ENCODE results near the gene SMARCA1.

Gene SMARCA1

DNA sequence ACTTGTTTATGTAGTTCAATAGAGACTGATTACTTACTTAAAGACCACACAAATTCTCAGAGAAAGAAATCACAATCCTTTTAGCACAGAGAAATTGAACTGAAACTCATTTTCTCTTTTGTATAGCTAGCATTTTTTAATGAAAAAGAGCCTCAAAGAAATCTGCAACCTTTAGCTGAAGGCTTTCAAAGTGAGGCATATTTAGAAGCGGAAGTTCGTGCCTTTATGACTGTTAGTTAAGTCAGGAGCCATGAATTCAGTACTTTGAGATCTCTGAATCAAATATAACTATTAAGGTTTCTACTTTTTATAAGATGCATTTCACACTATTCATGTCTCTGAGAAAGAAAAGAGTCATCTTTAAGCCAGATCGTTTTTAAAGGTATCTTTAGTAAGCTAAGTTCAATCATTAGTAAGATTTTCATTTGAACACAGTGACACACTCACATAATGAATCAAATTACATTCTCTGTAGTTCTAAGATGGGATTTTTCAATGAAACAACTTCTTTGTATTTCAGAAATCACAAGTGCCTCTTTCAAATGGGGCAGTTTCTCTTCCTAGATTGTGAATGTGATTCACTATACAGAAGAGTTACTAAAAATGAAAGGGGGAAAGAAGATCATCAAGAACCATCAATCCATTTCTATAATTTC is 61.4 kb downstream of the SMARCA1 start:
- DNase-seq (ENCODE audit: low read depth), result no peak

DNA sequence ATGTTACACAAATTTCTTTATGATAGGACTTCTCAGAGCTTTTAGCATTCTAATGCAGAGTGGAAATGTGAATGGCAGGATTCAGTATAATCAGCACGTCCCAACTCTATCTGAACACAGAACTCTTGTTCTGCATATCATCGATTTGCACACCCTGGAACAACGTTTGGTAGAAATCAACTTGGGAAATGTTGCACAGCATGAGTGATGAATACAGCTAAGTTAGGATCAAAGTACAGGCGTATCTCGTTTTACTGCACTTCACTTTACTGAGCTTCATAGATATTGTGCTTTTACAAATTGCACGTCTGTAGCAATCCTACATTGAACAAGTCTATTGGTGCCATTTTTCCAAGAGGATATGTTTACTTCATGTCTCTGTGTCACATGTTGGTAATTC is 70.8 kb downstream of the SMARCA1 start:
- DNase-seq (ENCODE audit: low read depth), result no peak

DNA sequence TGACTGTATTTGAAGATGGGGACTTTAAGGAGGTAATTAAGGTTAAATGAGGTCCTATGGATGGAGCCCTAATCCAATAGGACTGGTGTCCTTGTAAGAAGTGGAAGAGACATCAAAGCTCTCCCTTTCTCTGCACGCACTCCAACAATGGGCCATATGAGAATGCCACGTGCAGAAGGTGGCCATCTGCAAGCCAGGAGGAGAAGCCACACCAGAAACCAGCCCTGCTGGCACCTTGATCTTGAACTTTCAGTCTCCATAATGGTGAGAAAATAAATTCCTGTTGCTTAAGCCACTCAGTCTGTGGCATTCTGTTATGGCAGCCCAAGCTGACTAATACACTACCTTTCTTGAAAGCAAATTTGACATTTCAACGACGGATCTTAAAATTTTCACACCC is 73.2 kb downstream of the SMARCA1 start:
- no peak for DNase-seq (ENCODE audit: low read depth)

DNA sequence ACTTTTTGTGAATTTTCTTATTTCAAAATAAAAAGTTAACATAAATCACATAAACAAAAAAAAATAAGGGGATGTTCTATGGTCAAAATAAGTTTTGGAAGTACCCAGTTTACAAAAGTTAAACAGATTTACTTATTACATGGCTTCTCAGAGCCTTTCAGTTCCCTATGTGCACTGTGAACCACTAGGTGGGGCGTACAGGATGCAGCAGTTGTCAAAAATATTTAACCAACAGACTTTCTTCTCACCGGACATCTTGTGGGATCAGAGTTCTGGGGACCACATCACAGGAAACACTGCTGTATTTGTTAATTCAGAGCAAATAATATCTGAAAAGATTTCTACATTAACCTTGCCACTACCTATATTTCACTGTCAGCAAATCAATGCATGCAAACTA is 74.1 kb downstream of the SMARCA1 start:
- DNase-seq (ENCODE audit: low read depth), result no peak

DNA sequence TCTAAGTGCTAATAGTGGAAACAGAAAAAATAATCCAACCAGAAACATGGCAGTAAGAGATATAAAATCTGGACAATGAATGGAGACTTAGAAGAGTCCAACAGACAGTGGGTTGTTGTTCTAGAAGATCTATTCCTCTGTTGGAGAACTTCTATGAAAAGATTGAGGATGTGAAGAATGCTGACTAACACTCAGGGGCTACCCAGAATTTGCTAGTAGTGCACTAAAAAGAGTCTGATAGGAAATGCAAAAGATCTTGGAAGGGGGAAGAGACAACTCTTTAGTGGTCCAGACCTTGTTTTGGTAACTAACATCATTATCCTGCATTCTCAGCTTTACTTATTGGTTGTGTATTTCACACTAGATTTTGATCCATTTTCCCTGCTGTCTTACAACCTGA is 77.9 kb downstream of the SMARCA1 start:
- DNase-seq (ENCODE audit: low read depth), result no peak

DNA sequence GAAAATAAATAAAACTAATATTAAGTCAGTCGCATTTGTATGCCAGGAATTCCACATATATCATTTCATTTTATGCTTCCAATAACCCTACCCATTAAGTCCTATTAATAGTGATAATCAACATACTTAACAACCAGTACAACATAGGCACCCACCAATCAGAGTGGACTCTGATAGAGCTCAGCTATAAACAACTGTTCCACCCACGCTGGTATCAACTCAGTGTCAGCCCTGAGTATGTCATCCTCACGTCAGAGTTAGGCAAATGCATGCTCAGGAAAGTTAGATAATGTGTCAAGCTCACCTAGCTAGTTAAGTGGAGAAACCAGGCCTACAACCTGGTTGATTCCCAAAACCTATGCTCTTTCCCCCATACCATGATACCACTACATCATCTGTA is 89.3 kb downstream of the SMARCA1 start:
- DNase-seq (ENCODE audit: low read depth), result no peak

DNA sequence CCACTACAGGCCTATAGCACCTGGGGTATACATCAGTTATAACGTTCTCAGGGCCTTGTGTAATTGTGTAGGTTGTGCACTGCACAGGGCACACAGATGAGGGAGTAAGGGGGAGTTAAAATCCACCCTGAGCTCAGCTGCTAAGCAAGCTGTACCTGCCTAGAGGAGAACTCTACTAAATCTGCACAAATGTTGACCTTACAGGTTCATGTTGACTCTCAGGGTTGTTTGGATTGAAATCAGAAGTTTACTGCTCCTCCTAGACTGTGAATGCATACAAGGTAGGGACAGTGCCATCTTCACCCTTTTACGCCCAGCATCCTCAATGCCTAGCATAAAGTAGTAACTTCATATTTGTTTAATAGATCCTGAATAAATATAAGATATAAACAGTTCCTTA is 89.8 kb downstream of the SMARCA1 start:
- DNase-seq (ENCODE audit: low read depth), result no peak

DNA sequence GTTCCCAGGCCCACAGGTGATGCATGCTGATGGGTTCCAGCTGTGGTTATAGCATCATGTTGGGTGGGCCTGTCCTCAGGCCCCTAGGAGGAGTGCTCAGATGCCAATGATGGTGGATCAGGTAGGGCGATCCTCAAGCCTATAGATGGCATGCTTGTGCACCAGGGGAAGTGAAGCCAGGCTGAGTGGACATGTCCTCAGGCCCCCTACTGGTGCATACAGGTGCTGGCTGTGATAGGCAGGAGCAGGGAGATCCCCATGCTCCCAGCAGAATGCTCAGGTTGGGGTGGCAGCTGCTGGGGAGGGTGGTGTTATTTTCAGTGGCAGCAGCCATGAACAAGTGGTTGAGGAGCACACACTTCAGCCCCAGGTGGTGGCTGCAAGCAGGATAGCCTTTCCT is 96.0 kb downstream of the SMARCA1 start:
- no peak for DNase-seq (ENCODE audit: low read depth)

DNA sequence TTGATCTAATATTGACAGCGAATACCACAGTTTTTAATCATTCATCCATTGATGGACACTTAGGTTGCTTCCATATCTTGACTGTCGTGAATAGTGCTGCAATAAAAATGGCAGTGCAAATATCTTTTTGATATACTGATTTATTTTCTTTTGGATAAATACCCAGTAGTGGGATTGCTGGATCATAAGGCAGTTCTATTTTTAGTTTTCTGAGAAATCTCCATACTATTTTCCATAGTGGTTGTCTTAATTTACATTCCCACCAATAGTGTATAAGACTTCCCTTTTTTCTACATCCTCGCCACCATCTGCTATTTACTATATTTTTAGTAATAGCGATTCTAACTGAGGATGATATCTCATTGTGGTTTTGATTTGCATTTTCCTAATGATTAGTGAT is 100.1 kb downstream of the SMARCA1 start:
- DNase-seq (ENCODE audit: low read depth), result no peak

DNA sequence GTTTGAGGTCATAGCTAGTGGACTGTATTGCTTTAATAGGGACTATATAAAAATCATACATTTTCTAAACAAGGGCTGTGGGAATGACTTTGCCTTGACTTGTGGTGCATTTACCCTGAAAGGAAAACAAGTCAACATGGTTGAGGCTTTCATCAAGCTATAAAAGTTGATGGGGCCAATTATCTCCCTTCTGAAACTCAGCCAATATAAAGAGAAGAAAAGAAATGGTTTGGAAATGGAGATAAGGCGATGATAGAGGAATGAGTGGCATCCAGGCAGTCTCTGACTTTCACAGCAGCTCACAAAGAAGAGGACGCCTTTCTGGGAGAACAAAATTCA is 118.7 kb downstream of the SMARCA1 start:
- DNase-seq (ENCODE audit: low read depth), result no peak

DNA sequence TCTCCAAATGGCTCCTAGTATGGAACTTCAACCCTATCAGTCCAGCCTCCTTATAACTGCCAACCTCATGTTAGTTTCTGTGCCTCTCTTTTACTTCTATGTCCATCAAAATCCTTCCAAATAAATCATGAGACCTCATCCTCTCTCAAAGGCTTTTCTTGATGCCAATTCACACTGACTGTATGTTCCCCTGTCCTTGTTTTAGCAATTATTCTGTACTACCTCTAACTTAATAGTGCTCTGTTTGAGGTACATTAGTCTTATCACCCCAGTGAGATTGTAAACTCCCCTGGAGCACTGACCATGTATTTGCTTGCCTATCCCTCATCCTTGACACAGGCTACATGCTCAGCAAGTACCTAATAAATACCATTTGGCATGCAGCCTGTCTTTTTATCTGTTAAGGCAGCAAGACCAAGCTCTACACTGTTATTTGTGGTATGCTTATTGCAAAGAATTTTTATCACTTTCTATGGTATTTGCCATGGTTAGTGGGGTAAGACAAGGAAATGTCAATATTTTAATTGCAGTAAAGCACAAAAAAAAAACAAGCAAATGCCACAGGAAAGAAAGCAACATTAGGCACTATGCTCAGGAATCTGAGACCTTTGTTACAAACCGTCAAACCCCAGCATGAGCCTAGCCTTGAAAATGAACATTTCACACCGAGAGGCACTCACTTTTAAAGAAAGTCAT is 119.2 kb downstream of the SMARCA1 start:
- no peak for DNase-seq (ENCODE audit: low read depth)

Measured in stimulated activated CD8-positive, alpha-beta memory T cell treated with anti-CD3 and anti-CD28 coated beads, Interleukin-12 subunit alpha, Interleukin-12 subunit beta, amount 100 ng/mL, for 1 hour (primary cell).